ENCODE data around the gene KLHL22. TPM values are rescaled to one million over a fixed set of nuclear protein-coding genes. Genes with fewer than 3 reads are reported as not detected.
"Not testable (repeated sequence)": the region's sequence is repeated elsewhere in the genome, so short reads cannot be mapped to it uniquely, and the experiment has no call there.

Gene KLHL22
- total RNA-seq, 1 donor from 2014 or later: 43.7 TPM

DNA sequence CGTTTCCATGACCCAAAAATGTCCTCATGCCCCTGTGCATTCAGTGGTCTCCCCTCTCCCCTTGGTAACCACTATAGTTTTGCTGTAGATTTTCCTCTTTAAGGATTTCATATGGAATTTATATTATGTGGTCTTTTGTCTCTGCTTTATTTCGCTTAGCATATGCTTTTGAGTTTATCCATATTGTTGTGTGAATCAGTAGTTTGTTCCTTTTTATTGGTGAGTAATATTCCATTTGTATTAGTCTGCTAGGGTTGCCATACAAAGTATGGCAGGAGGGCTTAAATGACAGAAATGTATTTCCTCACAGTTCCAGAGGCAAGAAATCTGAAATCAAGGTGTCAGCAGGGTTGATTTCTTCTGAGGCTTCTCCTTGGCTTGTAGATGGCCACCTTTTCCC lies 98.1 kb downstream of the KLHL22 start:
- DNase-seq: no peak

DNA sequence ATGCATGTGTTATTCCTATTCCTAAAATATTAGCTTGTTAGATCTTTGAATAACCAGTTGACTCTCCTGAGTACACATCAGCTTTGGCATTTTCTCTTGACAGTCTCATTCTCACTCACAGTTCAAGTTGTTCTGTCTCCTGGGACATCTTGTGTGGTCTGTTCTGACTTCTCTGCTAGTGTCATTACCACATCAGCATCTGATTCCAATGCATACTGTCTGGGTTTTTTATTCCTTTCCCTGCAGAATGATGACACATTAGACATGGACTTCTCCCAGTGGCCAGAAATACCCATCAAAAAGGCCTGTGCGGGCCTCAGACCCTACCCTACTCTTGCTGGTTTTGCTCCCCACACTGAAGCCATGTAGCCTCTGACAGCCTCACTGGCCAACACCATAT lies 99.0 kb downstream of the KLHL22 start:
- DNase-seq: no peak

DNA sequence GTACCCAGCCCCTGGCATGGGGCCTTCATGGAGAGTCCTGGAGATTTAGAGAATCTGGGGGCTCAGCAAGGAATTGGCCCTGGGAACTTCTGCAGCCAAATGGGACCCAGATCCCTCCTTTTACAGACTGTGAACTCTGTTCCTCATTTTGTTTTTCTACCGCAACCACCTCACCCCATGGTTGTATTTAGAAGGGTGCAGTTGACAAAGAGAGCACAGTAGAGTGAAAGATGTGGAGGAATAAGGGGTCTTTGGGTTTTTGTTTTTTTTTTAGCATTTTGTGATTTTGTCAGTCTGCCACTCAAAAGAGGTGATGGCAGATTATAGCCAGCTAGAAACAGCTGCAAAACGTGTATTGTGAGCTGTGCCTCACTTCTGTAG lies 99.7 kb downstream of the KLHL22 start:
- no peak for DNase-seq

DNA sequence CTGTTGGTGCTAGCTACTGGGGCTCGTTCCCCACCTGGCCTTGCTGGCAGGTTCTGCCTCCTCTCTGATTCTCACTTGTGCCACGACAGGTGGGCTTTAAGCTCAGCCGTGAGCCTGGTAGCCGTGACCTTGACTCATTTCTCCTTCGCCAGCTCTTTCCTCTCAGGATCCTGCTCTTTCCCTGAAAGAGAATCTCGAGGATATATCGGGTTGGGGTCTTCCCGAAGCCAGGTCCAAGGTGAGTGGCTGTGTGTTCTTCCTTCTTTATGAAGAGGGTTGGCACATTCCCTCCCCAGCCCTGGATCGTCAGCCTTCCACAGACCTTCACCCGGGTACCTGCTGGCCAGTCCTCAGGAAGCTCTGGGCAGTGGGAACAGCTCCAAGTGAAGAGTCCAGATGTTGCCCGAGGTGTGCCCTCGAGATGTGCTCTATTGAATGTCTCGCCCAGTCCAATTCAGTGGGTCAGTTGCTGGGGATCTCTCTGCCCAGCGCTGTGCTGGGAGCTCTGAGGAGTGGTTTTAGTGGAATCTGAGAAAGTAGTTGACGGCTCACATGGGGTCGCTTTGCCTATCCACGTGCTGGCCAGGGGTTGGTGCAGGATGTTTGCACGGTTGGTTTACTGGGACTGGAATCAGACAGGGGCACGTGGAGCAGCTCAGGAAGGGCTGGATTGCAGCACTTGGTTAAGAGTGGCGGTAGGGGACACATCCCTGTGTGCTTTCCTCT lies 100.3 kb downstream of the KLHL22 start:
- DNase-seq: no peak

DNA sequence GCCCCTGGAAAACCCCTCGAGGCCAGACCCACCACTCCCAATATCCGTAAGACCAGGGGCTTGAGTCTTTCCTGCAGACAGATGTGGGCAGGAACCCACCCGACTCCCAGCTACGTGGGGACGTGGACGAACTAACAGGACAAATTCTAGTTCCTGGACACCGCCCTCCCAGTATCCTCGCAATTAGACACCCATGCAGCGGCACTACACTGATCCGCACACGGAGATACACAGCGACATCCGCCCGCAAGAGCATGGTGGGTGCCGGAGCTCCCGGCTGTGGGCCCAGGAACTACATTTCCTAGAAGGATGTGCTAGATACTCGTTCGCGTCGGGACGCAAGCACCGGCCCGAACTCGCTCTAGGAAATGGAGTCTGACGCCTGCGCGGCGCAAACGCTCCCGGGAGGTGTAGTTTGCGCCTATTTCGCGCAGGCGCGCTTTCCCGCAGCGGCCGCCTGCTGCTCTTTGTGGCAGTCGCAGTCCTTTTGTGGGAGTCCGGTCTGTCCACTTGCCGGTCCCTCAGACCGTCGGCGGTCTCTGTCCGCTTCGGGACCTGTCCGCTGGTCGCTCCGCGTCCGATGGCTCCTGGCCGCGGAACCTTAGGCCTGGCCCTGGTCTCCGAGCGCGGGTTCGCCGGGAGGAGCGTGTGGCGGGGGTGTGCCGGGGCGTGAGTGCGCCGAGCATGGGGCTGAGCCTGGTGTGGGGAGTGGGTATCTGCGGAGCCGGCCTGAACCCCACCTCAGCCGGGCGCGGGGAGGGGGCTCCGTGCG lies 101.7 kb downstream of the KLHL22 start, which contains the start of gene ZNF74:
Gene ZNF74, plus strand, starts transcription at position 447 of the 772 bp plus-strand sequence. CDS start 478 bp downstream, outside the sequence.
- peak; percentile 87 for DNase-seq

DNA sequence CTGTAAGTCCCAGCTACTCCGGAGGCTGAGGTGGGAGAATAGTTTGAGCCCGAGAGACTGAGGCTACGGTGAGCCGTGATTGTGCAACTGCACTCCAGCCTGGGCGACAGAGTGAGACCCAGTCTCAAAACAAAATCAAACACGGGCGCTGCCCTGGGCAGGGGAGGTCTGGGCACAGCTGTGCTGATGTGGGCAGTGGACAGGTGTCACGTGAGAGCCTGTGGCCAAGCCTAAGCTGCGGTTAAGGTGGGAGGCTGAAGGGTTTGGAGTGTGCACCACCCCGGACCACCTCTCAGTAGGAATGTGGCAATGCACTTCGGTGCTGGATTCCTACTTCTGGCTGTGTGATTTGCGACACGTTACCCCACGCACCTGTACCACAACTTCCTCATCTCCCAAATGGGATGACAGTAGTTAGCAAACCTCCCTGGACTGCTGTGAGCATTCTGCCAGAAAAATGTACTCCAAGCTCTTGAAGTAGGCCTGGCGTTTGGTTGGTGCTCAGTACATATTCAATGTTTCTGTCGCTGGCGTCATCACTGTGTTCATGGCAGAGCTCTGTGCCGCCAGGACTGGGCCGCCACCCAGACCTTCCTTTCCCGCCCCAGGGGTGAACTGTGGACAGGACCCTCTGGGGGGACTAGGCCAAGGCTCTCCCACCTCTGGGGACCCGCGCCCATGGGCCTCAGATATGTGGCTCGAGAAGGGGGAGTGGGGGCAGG lies 102.5 kb downstream of the KLHL22 start:
- DNase-seq: no peak

DNA sequence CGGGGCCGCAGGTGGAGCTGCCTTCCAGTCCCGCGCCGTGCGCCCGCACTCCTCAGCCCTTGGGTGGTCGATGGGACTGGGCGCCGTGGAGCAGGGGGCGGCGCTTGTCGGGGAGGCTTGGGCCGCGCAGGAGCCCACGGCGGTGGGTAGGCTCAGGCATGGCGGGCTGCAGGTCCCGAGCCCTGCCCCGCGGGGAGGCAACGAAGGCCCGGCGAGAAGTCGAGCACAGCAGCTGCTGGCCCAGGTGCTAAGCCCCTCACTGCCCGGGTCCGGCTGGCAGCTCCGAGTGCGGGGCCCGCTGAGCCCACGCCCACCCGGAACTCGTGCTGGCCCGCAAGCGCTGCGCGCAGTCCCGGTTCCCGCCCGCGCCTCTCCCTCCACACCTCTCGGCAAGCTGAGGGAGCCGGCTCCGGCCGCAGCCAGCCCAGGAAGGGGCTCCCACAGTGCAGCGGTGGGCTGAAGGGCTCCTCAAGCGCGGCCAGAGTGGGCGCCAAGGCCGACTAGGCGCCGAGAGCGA lies 103.2 kb downstream of the KLHL22 start:
- not testable (repeated sequence) for DNase-seq

Small RNA genes within 50 kb of the gene (small RNA-seq; reads per million reads assigned to genes)
- gene RF00019 (not detected), gene RN7SL812P (not detected), gene RNU6-225P (not detected), gene RNY1P9 (0.64 reads per million, percentile 59 among the genes with 10 or more reads in this experiment)

Other genes starting within 250 kb of the KLHL22 start
- 9.5 TPM for gene RTN4R, start 227.5 kb downstream of the KLHL22 start, total RNA-seq
- gene DGCR6L, start 175.7 kb downstream of the KLHL22 start, total RNA-seq: 25.1 TPM
- 46.2 TPM for gene ZNF74, start 101.6 kb downstream of the KLHL22 start, total RNA-seq
- 1.7 TPM for gene SCARF2, start 58.0 kb downstream of the KLHL22 start, total RNA-seq
- gene MED15, start 11.8 kb upstream of the KLHL22 start, total RNA-seq: 11.9 TPM